HEK293 (cell line): Measurements from ENCODE around the gene TUT1.

Experiments
- CTCF ChIA-PET: fragments of 350-600 bp; formaldehyde crosslinking; extraction: SDS; loops from one replicate; lab custom pipeline; 2021; ENCODE audit warnings: antibody characterized with exemption; lab: Yijun Ruan, JAX
- POLR2A ChIA-PET: fragments of 300-600 bp; formaldehyde crosslinking; extraction: SDS; loops from one replicate; lab custom pipeline; 2020; ENCODE audit warnings: antibody characterized with exemption, inconsistent platforms; lab: Yijun Ruan, JAX
- H3K27ac ChIP-seq: fragments of 200-500 bp; sonication (Bioruptor generic); 2 replicates; pipeline ENCODE4 v1.5.1; 2014; ENCODE audit warnings: low read depth, low read length, control low read depth, inconsistent platforms; ENCODE audit errors: extremely low read depth
- H3K36me3 ChIP-seq, 2 experiments: fragments of 200-500 bp in 1 of 2; sonication (Bioruptor generic) in 1 of 2; 1 replicate in 1 of 2; 2 replicates in 1 of 2; pipeline ENCODE4 v1.5.1; 2014 to 2017; ENCODE audit warnings: inconsistent platforms in 2 of 2, low read length in 2 of 2; ENCODE audit not compliant: control insufficient read depth in 2 of 2, insufficient read depth in 1 of 2
- H3K4me1 ChIP-seq: fragments of 200-500 bp; sonication (Bioruptor generic); 2 replicates; pipeline ENCODE4 v1.5.1; 2014; ENCODE audit warnings: mild to moderate bottlenecking, low read length, inconsistent platforms; ENCODE audit not compliant: control insufficient read depth, insufficient read depth
- H3K4me3 ChIP-seq: 2 replicates; pipeline ENCODE4 v1.5.1; 2011; ENCODE audit warnings: low read depth, mild to moderate bottlenecking, control low read depth, low read length, moderate library complexity
- H3K9me3 ChIP-seq: fragments of 200-500 bp; sonication (Bioruptor generic); 2 replicates; pipeline ENCODE4 v1.5.1; 2014; ENCODE audit warnings: low read depth, low read length, inconsistent platforms; ENCODE audit not compliant: control insufficient read depth, insufficient read depth
- GLIS1 ChIP-seq: fragments of 450-650 bp; formaldehyde crosslinking; IDR thresholded peaks from 2 replicates; pipeline ENCODE4 v1.5.1; 2016; ENCODE audit warnings: missing biosample characterization, missing genetic modification characterization
- TCF7L2 ChIP-seq: IDR thresholded peaks from 2 replicates; pipeline ENCODE4 v1.6.1; 2011; ENCODE audit warnings: low read depth, mild to moderate bottlenecking, inconsistent platforms, low read length, moderate library complexity, borderline replicate concordance
- ZNF112 ChIP-seq: fragments of 450-650 bp; formaldehyde crosslinking; IDR thresholded peaks from 2 replicates; pipeline ENCODE4 v1.5.0; 2017; ENCODE audit warnings: missing biosample characterization, missing genetic modification characterization
- ZNF311 ChIP-seq: fragments of 450-650 bp; formaldehyde crosslinking; IDR thresholded peaks from 2 replicates; pipeline ENCODE4 v1.5.1; 2017; ENCODE audit warnings: missing biosample characterization, missing genetic modification characterization, borderline replicate concordance
- ZNF335 ChIP-seq: fragments of 450-650 bp; formaldehyde crosslinking; conservative IDR thresholded peaks from 2 replicates; pipeline ENCODE4 v1.5.1; 2016; ENCODE audit warnings: missing biosample characterization, missing genetic modification characterization
- ZNF473 ChIP-seq: fragments of 450-650 bp; formaldehyde crosslinking; IDR thresholded peaks from 2 replicates; pipeline ENCODE4 v1.5.1; 2017; ENCODE audit warnings: missing biosample characterization, missing genetic modification characterization
- ZNF645 ChIP-seq: fragments of 450-650 bp; formaldehyde crosslinking; IDR thresholded peaks from 2 replicates; pipeline ENCODE4; 2016; ENCODE audit warnings: missing biosample characterization, missing genetic modification characterization
- ZNF692 ChIP-seq: fragments of 450-650 bp; formaldehyde crosslinking; IDR thresholded peaks from 2 replicates; pipeline ENCODE4 v1.5.1; 2016; ENCODE audit warnings: missing biosample characterization, missing genetic modification characterization
- ZNF843 ChIP-seq: fragments of 450-650 bp; formaldehyde crosslinking; IDR thresholded peaks from 2 replicates; pipeline ENCODE4 v1.5.1; 2016; ENCODE audit warnings: missing biosample characterization, missing genetic modification characterization
- TF ChIP-seq, protein P1 (sequence below): fragments of 450-650 bp; formaldehyde crosslinking; IDR thresholded peaks from 2 replicates; pipeline ENCODE4 v1.5.1; 2016; ENCODE audit warnings: missing biosample characterization, missing genetic modification characterization
- TF ChIP-seq, protein P2 (sequence below): fragments of 450-650 bp; formaldehyde crosslinking; IDR thresholded peaks from 2 replicates; pipeline ENCODE4 v1.5.1; 2016; ENCODE audit warnings: missing biosample characterization, missing genetic modification characterization
- TF ChIP-seq, protein P3 (sequence below): fragments of 450-650 bp; formaldehyde crosslinking; IDR thresholded peaks from 2 replicates; pipeline ENCODE4 v1.5.1; 2017; ENCODE audit warnings: missing biosample characterization, missing genetic modification characterization

Gene TUT1

DNA sequence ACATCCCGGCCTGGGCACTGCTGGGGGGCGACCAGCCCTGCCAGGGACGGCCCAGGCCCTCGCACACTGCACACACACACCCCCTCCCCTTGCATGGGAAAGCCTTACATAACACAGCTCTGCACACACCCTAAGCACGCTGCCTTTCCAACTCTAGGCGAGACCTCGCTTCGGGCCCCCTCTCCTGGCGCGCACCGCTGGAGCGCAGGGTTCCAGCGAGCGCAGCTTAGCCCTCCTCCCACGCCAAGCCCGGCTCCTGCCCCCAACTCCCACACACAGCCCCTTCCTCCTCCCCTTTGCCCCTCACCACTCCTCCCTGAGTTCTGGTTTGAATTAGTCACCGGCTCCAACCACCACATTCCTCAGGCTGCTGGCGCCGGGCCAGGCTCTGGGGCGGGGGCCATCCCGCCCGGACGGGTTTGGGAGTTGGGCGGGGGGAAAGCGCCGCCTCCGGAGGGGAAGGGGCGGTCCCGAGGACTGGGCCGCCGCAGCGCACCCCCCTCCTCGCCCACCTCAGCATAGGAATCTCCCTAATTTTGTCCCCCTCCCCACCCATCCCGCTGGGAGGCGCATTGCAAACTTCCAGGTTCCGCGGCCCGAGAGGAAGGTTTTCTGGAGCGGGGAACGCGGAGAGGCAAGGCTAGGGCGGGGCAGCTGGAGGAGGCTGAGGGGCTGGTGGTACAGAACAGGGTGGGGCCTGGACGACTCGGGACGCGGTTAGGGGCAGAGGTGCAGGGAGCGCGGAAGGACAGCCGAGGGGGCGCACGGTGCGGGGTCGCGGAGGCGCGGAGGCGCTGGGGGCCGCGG, 45.7 kb downstream of the TUT1 start (continued):
- no peak for TF ChIP-seq ZNF112 (tag by site-specific recombination)
- TF ChIP-seq, all 188 proteins: peak for 57

- ChIA-PET CTCF (interaction anchor here (1.0 to 8.8 kb wide), 7 partner anchors 14 to 151 kb away, joined by 3 to 188 read pairs (median 37); no protein-coding TSS in a partner anchor), POLR2A (interaction anchor here (0.7 to 4.8 kb wide), 11 partner anchors 11 to 127 kb away, joined by 3 to 53 read pairs (median 8); partner anchors contain the start of genes C11orf98, CSKMT, EEF1G and LBHD1)
- TF ChIP-seq ZNF645, result no peak
- no peak for TF ChIP-seq ZNF692
- peak; percentile 96 for TF ChIP-seq ZNF335 (tag by site-specific recombination)
- peak; percentile 81 for TF ChIP-seq GLIS1
- no peak for TF ChIP-seq TCF7L2
- no peak for TF ChIP-seq ZNF311 (tag by site-specific recombination)
- TF ChIP-seq, protein P1, sequence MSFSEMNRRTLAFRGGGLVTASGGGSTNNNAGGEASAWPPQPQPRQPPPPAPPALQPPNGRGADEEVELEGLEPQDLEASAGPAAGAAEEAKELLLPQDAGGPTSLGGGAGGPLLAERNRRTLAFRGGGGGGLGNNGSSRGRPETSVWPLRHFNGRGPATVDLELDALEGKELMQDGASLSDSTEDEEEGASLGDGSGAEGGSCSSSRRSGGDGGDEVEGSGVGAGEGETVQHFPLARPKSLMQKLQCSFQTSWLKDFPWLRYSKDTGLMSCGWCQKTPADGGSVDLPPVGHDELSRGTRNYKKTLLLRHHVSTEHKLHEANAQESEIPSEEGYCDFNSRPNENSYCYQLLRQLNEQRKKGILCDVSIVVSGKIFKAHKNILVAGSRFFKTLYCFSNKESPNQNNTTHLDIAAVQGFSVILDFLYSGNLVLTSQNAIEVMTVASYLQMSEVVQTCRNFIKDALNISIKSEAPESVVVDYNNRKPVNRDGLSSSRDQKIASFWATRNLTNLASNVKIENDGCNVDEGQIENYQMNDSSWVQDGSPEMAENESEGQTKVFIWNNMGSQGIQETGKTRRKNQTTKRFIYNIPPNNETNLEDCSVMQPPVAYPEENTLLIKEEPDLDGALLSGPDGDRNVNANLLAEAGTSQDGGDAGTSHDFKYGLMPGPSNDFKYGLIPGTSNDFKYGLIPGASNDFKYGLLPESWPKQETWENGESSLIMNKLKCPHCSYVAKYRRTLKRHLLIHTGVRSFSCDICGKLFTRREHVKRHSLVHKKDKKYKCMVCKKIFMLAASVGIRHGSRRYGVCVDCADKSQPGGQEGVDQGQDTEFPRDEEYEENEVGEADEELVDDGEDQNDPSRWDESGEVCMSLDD (tag by site-specific recombination), result peak; percentile 38; the same call in 1 of the 2 replicates
- no peak for TF ChIP-seq ZNF843 (tag by site-specific recombination)
- TF ChIP-seq ZNF473 (tag by site-specific recombination), result no peak
- TF ChIP-seq, protein P2, sequence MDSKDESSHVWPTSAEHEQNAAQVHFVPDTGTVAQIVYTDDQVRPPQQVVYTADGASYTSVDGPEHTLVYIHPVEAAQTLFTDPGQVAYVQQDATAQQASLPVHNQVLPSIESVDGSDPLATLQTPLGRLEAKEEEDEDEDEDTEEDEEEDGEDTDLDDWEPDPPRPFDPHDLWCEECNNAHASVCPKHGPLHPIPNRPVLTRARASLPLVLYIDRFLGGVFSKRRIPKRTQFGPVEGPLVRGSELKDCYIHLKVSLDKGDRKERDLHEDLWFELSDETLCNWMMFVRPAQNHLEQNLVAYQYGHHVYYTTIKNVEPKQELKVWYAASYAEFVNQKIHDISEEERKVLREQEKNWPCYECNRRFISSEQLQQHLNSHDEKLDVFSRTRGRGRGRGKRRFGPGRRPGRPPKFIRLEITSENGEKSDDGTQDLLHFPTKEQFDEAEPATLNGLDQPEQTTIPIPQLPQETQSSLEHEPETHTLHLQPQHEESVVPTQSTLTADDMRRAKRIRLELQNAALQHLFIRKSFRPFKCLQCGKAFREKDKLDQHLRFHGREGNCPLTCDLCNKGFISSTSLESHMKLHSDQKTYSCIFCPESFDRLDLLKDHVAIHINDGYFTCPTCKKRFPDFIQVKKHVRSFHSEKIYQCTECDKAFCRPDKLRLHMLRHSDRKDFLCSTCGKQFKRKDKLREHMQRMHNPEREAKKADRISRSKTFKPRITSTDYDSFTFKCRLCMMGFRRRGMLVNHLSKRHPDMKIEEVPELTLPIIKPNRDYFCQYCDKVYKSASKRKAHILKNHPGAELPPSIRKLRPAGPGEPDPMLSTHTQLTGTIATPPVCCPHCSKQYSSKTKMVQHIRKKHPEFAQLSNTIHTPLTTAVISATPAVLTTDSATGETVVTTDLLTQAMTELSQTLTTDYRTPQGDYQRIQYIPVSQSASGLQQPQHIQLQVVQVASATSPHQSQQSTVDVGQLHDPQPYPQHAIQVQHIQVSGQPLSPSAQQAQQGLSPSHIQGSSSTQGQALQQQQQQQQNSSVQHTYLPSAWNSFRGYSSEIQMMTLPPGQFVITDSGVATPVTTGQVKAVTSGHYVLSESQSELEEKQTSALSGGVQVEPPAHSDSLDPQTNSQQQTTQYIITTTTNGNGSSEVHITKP (tag by site-specific recombination), result no peak
- TF ChIP-seq, protein P3, sequence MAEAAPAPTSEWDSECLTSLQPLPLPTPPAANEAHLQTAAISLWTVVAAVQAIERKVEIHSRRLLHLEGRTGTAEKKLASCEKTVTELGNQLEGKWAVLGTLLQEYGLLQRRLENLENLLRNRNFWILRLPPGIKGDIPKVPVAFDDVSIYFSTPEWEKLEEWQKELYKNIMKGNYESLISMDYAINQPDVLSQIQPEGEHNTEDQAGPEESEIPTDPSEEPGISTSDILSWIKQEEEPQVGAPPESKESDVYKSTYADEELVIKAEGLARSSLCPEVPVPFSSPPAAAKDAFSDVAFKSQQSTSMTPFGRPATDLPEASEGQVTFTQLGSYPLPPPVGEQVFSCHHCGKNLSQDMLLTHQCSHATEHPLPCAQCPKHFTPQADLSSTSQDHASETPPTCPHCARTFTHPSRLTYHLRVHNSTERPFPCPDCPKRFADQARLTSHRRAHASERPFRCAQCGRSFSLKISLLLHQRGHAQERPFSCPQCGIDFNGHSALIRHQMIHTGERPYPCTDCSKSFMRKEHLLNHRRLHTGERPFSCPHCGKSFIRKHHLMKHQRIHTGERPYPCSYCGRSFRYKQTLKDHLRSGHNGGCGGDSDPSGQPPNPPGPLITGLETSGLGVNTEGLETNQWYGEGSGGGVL (tag by site-specific recombination), result no peak
- peak overlapping the region; percentile 72; the same call in 1 of the 2 replicates for H3K27ac ChIP-seq
- no peaks in the 10 kb centered on the region; the same call in 1 of the 2 replicates for H3K4me1 ChIP-seq
- no peaks in the 10 kb centered on the region for H3K36me3 ChIP-seq
- H3K9me3 ChIP-seq, result no peaks in the 10 kb centered on the region
- H3K4me3 ChIP-seq, result peak overlapping the region; percentile 76
Observed at GRCh38 chr11:62544581-62545436, 46.5 kb downstream of the TUT1 start.
